ENCODE measurements around the gene CSTF2T.

The CSTF2T gene

DNA sequence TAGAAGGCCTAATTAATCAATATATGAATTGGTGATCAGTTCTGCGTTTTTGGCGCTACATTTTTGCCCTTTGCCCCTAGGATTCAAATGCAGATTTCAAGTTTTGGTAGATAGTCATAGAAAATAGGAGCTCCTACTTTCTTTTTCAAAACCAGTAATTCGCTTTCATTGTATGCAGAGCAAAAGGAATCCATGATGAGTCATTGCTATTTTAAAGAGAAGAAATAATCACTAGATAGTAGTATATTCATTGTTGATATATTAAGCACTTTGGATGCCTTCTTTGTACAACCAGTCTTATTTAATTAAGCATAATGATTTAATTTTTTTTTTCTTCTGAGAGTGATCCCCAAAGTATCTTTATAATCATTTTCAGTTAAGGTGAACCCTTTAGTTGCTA is 50.3 kb downstream of the CSTF2T start:
- no peak for DNase-seq (ENCODE audit: low read depth in 2 of 2)
